ENCODE results near the gene VAV1.

VAV1 gene

DNA sequence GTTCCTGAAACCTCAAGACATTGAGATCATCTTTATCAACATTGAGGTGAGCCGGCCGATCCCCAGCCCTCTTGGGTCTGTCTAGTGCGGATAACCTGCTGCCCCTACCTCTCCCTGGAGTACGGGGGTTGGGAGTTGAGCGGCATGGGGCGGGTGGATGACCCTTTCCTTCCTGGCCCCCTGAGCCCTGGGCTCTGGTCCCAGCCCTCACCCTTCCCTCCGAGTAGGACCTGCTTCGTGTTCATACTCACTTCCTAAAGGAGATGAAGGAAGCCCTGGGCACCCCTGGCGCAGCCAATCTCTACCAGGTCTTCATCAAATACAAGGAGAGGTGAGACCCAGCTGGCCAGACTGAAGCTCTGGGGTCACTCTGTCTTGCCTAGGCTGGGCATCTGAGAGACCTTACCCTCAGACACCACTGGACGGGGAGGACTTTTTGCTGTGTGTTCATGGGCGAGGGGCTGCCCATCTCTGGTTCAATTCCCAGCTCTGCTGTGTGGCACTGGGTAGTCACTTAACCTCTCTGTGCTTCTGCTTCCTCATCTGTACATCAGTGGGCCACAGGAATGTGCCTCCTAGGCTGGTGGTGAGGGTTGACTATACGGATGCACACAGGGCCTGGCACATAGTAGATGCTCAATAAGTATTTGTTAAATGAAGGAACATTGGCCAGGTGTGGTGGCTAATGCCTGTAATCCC is 52.7 kb downstream of the VAV1 start:
- no peak for TF ChIP-seq EZH2 (IDR thresholded peaks at IDR 0.05; ENCODE audit: borderline replicate concordance, low read length)
- TF ChIP-seq, protein P1, sequence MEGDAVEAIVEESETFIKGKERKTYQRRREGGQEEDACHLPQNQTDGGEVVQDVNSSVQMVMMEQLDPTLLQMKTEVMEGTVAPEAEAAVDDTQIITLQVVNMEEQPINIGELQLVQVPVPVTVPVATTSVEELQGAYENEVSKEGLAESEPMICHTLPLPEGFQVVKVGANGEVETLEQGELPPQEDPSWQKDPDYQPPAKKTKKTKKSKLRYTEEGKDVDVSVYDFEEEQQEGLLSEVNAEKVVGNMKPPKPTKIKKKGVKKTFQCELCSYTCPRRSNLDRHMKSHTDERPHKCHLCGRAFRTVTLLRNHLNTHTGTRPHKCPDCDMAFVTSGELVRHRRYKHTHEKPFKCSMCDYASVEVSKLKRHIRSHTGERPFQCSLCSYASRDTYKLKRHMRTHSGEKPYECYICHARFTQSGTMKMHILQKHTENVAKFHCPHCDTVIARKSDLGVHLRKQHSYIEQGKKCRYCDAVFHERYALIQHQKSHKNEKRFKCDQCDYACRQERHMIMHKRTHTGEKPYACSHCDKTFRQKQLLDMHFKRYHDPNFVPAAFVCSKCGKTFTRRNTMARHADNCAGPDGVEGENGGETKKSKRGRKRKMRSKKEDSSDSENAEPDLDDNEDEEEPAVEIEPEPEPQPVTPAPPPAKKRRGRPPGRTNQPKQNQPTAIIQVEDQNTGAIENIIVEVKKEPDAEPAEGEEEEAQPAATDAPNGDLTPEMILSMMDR (IDR thresholded peaks at IDR 0.05; ENCODE audit: low read length), result no peak
- Histone ChIP-seq H3K4me2 (ENCODE audit: low read length) (no peak overlapping the region), H2AFZ (ENCODE audit: low read length) (no peak overlapping the region), H3K4me1 (ENCODE audit: insufficient read depth, low read length, severe bottlenecking) (no peaks in the 10 kb centered on the region), H4K20me1 (ENCODE audit: insufficient read depth, low read length) (no peaks in the 10 kb centered on the region), H3K9ac (ENCODE audit: low read length) (no peak overlapping the region), H3K36me3 (ENCODE audit: insufficient read depth, low read length) (peaks cover 84% of the 10 kb centered on the region), H3F3A (ENCODE audit: insufficient read depth, low read length) (no peaks in the 10 kb centered on the region), H3K27me3 (ENCODE audit: insufficient read depth, low read length) (no peaks in the 10 kb centered on the region), H3K9me2 (ENCODE audit: low read depth, low read length) (no peaks in the 10 kb centered on the region), H3K4me3 (ENCODE audit: low read depth, low read length, poor library complexity, severe bottlenecking) (no peak overlapping the region), H3K9me3 (ENCODE audit: low read length) (no peaks in the 10 kb centered on the region), H3K79me2 (ENCODE audit: insufficient read depth, low read length) (no peaks in the 10 kb centered on the region), H3K27ac (ENCODE audit: low read depth, low read length, poor library complexity, severe bottlenecking) (no peak overlapping the region)

DNA sequence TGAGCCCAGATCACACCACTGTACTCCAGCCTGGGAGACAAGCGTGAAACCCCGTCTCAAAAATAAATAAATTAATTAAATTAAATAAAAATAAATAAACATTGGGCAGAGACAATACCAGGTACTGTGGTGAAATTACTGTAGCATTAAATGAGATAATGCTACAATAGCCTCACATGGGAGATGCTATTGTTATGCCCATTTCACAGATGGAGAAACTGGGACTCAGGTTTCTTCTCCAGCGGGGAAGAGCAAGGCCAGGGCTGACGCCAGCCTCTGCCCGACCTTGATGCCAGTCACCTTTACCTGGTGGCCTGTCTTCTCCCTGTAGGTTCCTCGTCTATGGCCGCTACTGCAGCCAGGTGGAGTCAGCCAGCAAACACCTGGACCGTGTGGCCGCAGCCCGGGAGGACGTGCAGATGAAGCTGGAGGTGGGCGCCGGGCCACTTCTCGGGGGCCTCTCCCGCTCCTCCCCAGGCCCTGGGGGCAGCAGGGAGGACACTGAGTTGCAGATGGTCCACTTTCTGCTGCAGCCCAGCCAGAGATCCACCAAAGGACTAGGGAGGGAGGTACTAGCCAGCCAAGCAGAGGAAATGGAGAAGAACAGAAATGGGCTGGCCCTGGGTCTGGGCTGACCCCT is 53.9 kb downstream of the VAV1 start:
- H4K20me1 ChIP-seq (ENCODE audit: insufficient read depth, low read length), result no peaks in the 10 kb centered on the region
- no peaks in the 10 kb centered on the region for H3K27me3 ChIP-seq (ENCODE audit: insufficient read depth, low read length)
- H3K79me2 ChIP-seq (ENCODE audit: insufficient read depth, low read length), result no peaks in the 10 kb centered on the region
- H3F3A ChIP-seq (ENCODE audit: insufficient read depth, low read length), result no peaks in the 10 kb centered on the region
- H3K9ac ChIP-seq (ENCODE audit: low read length), result no peak overlapping the region
- H2AFZ ChIP-seq (ENCODE audit: low read length), result no peak overlapping the region
- H3K9me3 ChIP-seq (ENCODE audit: low read length), result no peaks in the 10 kb centered on the region
- H3K4me3 ChIP-seq (ENCODE audit: low read depth, low read length, poor library complexity, severe bottlenecking), result no peak overlapping the region
- no peak for TF ChIP-seq EZH2 (IDR thresholded peaks at IDR 0.05; ENCODE audit: borderline replicate concordance, low read length)
- TF ChIP-seq, protein P1 (IDR thresholded peaks at IDR 0.05; ENCODE audit: low read length), result no peak
- no peaks in the 10 kb centered on the region for H3K4me1 ChIP-seq (ENCODE audit: insufficient read depth, low read length, severe bottlenecking)
- no peak overlapping the region for H3K4me2 ChIP-seq (ENCODE audit: low read length)
- peaks cover 84% of the 10 kb centered on the region for H3K36me3 ChIP-seq (ENCODE audit: insufficient read depth, low read length)
- H3K9me2 ChIP-seq (ENCODE audit: low read depth, low read length), result no peaks in the 10 kb centered on the region
- no peak overlapping the region for H3K27ac ChIP-seq (ENCODE audit: low read depth, low read length, poor library complexity, severe bottlenecking)

DNA sequence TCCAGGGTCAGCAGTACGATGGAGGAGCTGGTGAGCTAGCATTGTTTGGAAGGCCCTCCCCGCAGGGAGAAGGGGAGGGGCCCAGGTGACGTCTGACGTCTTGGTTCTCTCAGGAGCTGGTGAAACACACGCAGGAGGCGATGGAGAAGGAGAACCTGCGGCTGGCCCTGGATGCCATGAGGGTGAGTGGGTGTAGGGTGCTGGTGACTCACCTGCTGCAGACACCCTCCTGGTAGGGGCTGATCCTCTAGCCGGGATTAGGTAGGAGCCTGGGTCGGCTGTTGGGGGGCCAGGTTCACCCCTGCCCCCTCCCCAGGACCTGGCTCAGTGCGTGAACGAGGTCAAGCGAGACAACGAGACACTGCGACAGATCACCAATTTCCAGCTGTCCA is 55.8 kb downstream of the VAV1 start:
- no peaks in the 10 kb centered on the region for H3K4me1 ChIP-seq (ENCODE audit: insufficient read depth, low read length, severe bottlenecking)
- H3K27me3 ChIP-seq (ENCODE audit: insufficient read depth, low read length), result no peaks in the 10 kb centered on the region
- H4K20me1 ChIP-seq (ENCODE audit: insufficient read depth, low read length), result no peaks in the 10 kb centered on the region
- H2AFZ ChIP-seq (ENCODE audit: low read length), result no peak overlapping the region
- no peak overlapping the region for H3K27ac ChIP-seq (ENCODE audit: low read depth, low read length, poor library complexity, severe bottlenecking)
- H3F3A ChIP-seq (ENCODE audit: insufficient read depth, low read length), result no peaks in the 10 kb centered on the region
- H3K4me3 ChIP-seq (ENCODE audit: low read depth, low read length, poor library complexity, severe bottlenecking), result no peak overlapping the region
- TF ChIP-seq, protein P1 (IDR thresholded peaks at IDR 0.05; ENCODE audit: low read length), result no peak
- TF ChIP-seq EZH2 (IDR thresholded peaks at IDR 0.05; ENCODE audit: borderline replicate concordance, low read length), result no peak
- H3K9me3 ChIP-seq (ENCODE audit: low read length), result no peaks in the 10 kb centered on the region
- H3K79me2 ChIP-seq (ENCODE audit: insufficient read depth, low read length), result no peaks in the 10 kb centered on the region
- peaks cover 92% of the 10 kb centered on the region for H3K36me3 ChIP-seq (ENCODE audit: insufficient read depth, low read length)
- H3K9me2 ChIP-seq (ENCODE audit: low read depth, low read length), result no peaks in the 10 kb centered on the region
- no peak overlapping the region for H3K4me2 ChIP-seq (ENCODE audit: low read length)
- no peak overlapping the region for H3K9ac ChIP-seq (ENCODE audit: low read length)
